Sciatic nerve (tissue), 2 donors: ENCODE measurements around the gene C11orf86. TPM values are rescaled to one million over a fixed set of nuclear protein-coding genes. Genes with fewer than 3 reads are reported as not detected.
"Not testable (repeated sequence)": the region's sequence is repeated elsewhere in the genome, so short reads cannot be mapped to it uniquely, and the experiment has no call there.

ENCODE experiments used
- ATAC-seq: fragments of 200-7000 bp; cut with Tn5 transposase; one replicate; pipeline ENCODE4 v1.9.1; 2020; ENCODE audit warnings: mild to moderate bottlenecking, moderate library complexity
- DNase-seq: peaks from one replicate; pipeline ENCODE4 v3.0.0-alpha.2; 2020; ENCODE audit warnings: low spot score
- intact Hi-C: fragments of 100-400 bp; cut with DNase I; formaldehyde crosslinking; loops from one replicate; pipeline ENCODE4 v1.14.2; 2022
- total RNA-seq: library from RNA; stranded (reverse); fragmentation: NEBNext Ultra II Directional; extraction: Animal tissue kit (Norgen Biotek cat#: 25700); gene quantifications from one replicate; pipeline ENCODE4 v1.2.1, GENCODE V29; 2021
- donor health status: DM: no; HTN: no; CAD: no.
- donor health status: DM: no; HTN: no; CAD: no.

The C11orf86 gene
- total RNA-seq, 1 donor from 2014 or later: not detected

DNA sequence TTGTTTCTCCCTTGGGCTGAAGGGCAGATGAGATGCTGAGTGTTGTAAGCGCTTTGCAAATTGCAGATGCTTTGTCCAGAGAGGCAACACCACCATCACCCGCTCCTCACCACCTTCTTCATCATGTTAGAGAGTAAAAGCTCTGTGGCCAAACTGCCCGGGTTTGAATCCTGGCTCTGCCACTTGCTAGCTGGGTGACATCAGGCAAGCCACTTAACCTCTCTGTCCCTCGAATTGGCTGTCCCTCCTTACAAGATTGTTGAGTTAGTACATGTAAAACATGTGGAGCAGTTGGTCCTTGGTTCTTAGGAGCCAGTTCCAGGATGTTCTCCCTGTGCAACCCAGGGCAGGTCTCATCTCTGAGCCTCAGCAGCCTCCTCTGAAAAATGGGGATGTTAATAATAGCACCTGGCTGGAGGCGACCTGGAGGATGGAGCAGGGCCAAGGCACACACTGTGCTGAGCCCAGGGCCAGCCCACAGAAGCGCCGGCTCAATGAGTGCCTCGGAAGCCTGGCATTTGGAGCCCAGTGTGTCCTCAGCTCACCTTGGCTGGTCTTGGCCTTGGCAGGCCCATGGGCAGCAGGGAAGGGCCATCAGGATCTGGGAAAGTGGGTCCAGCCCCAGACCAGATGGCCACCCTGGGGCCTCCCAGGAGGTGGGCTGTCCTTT lies 10.5 kb downstream of the C11orf86 start:
- DNase-seq (no peak), ATAC-seq (no peak)
- intact Hi-C loops: loop anchor here (5.0 kb wide), 1 partner anchor 338 kb away; no protein-coding TSS in a partner anchor

DNA sequence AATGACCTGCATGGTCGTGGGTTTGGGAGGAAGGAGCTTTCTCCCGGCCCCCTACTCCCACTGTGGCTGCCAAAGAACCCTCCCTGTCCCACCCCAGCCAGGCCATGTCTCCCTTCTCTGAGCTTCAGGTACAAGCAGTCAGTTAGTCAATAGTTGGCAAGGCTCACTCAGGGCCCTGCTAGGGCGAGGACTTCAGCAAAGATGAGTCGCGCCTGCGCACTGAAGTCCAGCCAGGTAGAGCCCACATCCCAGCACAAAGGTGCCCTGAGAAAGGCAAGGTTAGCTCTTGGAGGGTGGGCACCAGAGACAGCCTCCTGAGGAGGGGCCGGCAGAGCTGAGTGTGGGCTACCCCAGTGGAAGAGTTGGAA lies 11.1 kb downstream of the C11orf86 start:
- no peak for DNase-seq
- intact Hi-C loops: loop anchor here (5.0 kb wide), 1 partner anchor 339 kb away; no protein-coding TSS in a partner anchor
- ATAC-seq: no peak

DNA sequence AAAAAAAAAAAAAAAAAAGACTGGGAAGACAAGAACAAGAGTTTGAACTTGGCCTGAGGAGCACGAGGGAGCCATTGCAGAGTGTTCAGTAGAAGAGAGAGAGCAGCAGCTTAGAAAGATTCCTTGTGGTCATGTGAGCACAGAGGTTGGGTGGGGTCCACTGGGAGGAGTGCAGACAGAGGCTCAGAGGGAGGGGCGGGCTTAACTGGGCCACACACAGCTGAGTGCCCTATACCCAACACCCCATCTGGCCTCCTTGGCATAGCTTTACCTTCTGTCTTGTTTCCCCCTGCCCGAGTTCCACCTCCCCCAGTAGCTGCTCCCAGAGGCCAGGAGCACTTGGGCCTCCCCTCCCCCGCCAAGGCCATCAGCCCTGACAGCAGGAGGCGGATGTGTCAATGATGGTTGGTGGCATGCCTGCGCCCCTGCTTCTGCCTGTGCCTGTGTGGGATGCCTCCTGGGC lies 12.1 kb downstream of the C11orf86 start:
- intact Hi-C loops: loop anchor here (5.0 kb wide), 1 partner anchor 340 kb away; no protein-coding TSS in a partner anchor
- ATAC-seq (no peak), DNase-seq (no peak)

DNA sequence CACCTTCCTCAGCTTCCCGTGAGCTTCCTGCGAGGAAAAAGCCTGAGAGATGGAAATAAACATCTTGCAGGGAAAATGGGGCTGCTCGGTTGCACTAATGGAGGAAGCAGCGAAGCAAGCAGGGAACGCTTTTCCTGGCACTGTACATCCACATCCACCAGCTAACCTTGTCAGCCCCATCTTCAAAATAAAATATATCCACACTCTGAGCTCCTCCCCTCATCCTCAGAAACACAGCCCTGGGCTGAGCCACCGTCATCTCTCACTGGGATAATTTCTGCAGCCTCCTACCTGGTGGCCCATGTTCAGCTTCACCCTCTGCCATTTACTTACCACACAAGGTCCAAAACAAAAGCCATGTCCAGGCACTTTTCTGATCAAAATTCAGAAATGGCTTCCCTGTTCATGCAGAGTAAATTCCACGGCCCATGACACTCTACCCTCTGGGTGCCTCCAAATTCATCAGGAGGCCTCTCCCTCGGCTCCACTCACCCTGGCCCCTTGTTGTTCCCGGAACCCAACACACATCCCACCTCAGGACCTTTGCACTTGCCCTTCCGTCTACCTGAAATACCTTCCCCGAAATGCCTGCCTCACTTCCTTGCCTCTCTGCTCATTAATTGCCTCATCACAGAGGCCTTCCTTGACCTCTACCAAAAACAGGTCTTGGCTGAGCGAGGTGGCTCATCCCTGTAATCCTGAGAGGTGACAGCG lies 13.0 kb downstream of the C11orf86 start:
- DNase-seq: no peak
- ATAC-seq: no peak
- intact Hi-C loops: loop anchor here (5.0 kb wide), 1 partner anchor 341 kb away; no protein-coding TSS in a partner anchor

DNA sequence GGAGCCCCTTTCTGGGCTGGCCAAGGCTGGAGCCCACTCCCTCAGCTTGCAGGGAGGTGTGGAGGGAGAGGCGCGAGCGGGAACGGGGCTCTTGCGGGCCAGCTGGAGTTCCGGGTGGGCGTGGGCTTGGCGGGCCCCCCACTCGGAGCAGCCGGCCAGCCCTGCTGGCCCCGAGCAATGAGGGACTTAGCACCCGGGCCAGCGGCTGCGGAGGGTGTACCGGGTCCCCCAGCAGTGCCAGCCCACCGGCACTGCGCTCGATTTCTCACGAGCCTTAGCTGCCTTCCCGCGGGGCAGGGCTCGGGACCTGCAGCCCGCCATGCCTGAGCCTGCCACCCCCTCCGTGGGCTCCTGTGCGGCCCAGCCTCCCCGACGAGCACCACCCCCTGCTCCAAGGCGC lies 13.6 kb downstream of the C11orf86 start:
- DNase-seq, ATAC-seq: not testable (repeated sequence)
- intact Hi-C loops: loop anchor here (5.0 kb wide), 1 partner anchor 341 kb away; no protein-coding TSS in a partner anchor

DNA sequence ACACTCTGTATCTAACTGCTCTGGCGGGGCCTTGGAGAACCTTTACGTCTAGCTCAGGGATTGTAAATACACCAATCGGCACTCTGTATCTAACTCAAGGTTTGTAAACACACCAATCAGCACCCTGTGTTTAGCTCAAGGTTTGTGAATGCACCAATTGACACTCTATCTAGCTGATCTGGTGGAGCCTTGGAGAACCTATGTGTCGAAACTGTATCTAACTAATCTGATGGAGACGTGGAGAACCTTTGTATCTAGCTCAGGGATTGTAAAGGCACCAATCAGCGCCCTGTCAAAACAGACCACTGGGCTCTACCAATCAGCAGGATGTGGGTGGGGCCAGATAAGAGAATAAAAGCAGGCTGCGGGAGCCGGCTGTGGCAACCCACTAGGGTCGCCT lies 14.3 kb downstream of the C11orf86 start:
- ATAC-seq, DNase-seq: not testable (repeated sequence)
- intact Hi-C loops: loop anchor here (5.0 kb wide), 1 partner anchor 342 kb away; no protein-coding TSS in a partner anchor

DNA sequence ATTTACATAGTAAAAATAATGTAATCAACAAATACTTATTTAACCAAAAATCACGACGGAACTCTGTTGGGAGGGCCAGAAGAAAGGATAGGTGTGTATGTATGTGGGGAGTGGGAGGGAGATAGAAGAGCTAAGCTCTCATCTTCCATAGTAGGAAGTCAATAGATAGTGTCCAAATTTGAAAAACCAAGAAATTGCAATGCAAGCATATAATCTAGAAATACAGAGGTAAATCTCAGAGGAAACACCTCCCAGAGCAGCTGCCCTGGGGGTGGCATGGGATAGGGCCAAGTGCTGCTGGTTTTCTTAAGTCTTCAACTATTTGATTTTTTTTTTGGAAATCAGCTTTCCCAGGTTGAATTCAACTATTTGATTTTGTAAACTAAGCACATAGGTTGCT lies 16.9 kb downstream of the C11orf86 start:
- ATAC-seq (no peak), DNase-seq (no peak)
- intact Hi-C loops: no loop called here

DNA sequence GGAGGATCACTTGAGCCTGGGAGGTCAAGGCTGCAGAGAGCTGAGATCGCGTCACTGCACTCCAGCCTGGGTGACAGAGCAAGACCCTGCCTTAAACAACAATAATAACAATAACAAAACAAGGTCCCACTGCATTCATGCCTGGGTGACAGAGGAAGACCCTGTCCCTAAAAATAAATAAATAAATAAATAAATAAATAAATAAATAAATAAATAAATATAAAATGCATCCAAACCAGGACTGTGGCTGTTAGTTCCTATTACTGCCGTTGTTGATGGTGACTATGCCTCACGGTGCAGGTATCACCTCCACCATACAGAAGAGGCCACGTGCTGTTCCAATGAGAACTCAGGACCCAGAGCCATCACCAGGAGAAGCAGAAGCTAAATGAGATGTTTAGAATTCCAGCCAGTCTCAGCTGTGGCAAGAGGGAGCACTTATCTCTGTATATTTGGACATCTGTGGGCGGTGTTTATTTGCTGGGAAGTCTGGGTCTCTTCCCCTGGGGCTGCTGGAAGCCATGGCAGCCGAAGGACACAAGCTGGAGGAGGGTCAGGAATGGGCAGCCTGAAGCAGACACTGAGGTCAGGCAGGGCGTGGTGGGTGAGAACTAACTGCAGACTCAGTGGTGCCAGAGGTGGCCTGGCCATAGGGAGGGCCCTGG lies 21.6 kb downstream of the C11orf86 start:
- intact Hi-C loops: no loop called here
- DNase-seq (no peak), ATAC-seq (no peak)

DNA sequence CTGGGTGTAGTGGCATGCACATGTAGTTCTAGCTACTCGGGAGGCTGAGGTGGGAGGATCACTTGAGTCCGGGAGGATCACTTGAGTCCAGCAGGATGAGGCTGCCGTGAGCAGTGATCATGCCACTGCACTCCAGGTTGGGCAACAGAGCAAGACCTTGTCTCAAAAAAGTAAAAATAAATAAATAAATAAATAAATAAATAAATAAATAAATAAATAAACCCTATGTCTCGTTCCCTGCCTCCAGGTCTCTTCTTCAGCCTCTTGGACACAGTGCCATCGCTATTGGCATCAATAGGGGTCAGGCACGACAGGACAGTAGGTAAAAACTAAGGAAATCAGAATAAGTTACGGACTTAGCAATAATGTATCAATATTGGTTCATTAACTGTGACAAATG lies 24.5 kb downstream of the C11orf86 start:
- ATAC-seq (no peak), DNase-seq (no peak)
- intact Hi-C loops: no loop called here

DNA sequence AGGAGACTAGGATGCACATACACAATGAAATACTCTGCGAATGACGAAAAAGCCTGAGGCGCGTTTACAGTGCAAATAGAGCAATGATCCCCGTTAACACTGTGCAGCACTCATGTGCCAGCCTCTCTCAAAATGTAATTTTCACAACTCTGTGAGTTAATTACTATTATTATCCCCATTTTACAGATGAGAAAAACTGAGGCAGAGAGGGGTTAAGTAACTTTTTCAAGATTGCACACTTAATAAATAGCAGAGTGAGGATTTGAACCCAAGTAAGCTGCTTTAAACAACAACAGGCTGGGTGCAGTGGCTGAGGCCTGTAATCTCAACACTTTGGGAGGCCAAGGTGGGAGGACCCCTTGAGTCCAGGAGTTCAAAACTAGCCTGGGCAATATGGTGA lies 26.2 kb downstream of the C11orf86 start:
- no peak for DNase-seq
- ATAC-seq: no peak
- intact Hi-C loops: no loop called here

DNA sequence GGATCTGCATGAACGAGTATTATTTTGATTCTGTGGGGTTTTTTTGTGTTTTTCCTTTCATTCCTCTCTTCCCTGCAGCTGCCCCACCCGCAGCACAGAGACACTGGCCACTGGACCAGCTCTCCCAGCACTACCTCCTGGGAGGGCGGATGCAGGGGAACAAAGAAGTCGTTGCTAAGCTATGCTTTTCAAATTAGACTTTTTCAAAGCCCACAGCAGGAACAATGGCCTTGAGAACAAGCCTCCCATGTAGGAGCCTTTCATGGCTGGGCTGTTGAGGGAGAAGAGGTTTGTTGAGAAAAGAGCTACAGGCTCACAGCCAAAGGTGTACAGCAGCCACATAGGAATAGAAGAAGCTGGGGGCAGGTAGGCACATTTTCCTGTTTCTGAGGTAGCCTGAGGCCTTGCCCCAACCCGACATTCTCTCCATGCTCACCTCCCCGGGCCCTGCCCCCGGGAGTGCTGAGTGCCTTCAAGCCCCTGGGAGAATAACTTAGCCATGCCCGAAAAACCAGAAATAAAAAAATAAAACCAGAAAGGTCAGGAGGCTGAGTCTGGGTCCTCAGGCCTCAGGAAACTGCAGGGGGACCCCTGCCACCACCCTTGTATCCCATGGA lies 27.3 kb downstream of the C11orf86 start:
- intact Hi-C loops: no loop called here
- no peak for DNase-seq

DNA sequence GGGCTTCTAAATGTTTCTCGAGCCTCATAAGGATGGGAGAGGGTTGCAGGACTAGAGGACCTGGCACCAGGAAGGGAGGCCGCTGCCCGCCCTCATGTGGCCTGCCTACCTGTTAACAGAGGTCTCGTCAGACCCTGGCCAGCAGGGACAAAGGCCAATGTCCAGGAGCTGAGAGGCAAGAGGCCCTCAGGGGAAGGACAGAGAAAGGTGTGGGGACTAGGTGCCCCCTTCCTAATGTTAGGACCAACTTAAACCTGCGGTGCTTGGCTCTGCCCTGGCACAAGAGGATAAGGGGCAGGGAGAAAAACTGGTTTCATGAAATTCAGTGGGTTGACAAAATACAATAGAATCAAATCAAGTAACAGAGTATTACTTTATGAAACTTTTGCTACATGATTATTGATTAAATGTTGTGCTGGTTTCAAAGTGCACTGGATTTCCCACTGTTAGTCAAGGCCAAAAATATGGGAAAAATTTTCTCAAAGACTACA lies 27.9 kb downstream of the C11orf86 start:
- no peak for ATAC-seq
- intact Hi-C loops: no loop called here
- DNase-seq: no peak

More for the DNA sequence above, 27.3 kb downstream of the C11orf86 start:
- no peak for ATAC-seq

DNA sequence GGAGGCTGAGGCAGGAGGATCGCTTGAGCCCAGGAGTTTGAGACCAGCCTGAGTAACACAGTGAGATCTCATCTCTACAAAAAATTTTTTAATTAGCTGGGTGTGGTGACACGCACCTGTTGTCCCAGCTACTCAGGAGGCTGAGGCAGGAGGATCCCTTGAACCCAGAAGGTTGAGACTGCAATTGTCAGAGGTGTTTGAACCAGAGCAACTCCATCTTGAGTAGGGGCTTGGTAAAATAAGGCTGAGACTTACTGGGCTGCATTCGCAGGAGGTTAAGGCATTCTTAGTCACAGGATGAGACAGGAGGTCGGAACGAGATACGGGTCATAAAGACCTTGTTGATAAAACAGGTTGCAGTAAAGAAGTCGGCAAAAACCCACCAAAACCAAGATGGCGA lies 30.1 kb downstream of the C11orf86 start:
- intact Hi-C loops, ATAC-seq, DNase-seq: not testable (repeated sequence)

DNA sequence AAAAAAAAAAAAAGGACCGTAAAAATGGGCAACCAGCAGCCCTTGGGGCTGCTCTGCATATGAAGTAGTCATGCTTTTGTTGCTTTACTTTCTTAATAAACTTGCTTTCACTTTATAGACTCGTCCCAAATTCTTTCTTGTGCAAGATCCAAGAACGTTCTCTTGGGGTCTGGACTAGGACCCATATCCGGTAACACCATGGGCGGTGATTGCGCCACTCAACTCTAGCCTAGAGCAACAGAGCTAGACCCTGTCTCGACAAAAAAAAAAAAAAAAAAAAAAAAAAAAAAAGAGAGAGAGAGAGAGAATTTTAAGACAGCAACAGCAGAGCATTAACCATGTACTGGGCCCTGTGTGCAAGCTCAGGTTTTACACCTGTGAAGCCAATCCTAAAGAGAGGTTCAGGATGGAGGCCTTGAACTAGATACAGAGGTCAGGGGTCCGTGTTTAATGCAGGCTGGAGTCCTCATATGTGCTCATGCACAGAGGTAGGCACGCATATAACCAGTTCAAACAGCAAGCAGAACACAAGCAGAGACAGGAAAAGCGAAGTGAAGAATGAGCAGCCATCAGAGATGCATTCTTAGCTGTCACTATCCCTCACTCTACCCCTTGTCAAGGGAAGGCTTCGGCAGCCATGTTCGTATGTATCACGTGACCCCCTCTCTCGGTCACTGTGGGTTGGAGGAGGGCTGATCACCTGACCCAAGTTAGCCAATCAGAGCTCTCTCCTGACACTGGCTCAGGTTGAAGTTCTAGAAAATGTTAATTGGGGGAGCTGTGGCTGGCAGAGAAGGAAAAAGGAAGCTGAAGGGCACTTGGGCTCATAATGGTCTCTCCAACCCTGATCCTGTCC lies 31.2 kb downstream of the C11orf86 start:
- ATAC-seq (peak; percentile 91), DNase-seq (peak; percentile 71)
- intact Hi-C loops: no loop called here

DNA sequence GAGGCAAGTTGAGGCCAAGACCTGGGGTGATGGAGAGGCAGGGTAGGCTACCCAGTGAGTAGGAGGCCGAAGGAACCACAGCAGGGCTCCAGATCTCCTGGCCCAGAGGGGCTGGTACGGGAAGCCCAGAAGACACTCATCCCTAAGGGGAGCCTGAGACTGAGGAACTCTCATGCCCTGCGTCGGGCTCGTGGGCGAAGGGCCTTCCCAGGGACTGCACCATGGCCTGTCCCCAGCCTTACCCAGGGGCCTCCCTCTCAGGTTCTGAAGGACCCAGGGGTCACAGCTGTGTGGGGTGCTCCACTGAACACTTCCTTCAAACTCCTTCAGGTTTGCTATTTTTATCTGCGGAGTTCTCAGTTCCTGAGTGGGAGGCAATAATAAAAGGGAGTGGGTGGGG lies 32.0 kb downstream of the C11orf86 start:
- DNase-seq: no peak
- ATAC-seq: no peak
- intact Hi-C loops: no loop called here

DNA sequence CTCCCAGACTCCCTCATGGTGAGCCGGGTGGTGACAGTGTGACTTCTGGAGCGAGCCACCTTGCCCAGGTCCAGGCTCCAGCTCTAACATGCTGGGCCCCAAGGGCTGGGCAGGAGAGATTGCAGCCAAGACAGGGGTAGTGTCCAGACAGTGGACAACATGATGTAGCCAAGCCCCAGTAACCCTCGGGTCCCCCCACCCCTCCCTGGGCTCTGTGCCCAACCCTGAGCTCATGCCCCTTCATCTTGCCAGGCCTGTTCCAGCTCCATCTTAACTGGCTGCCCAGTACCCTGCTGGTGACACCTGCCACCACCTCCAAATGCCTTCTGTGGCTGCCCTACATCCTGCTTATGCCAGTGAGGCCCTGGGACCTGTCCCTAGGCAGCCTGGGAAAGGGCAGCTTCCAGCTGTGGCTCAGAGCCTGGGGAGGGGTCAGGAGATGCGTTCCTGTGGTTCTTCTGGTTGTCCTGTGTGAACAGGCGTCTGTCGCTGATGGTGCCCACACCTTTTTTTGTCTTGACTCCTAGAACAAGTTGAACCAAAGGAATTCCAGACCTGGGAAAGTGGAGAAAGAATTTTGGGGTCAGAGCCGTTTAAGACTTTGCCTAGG lies 35.3 kb downstream of the C11orf86 start:
- no peak for DNase-seq
- intact Hi-C loops: no loop called here
- no peak for ATAC-seq

DNA sequence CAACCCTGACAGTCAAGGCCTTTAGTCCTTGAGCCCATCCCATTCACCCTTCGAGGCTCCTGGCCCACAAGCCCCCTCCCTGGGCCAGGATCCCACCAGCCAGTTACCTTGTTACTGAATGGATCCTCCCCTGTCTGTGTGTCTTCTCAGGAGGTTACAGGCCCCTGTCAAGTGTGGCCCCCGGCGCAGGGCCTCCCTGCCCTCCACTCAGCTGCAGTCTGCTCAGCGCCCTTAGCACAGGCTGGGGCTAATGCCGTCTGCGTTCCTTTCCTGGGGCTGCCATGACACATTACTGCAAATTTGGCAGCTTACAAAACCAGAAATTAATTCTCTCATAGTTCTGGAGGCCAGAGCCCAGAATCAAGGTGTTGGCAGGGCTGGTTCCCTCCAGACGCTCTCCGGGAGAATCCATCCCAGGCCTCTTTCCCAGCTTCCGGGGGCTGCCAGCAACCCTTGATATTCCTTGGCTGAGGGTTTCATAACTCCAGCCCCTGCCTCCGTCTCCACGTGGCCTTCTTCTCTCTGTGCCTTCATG lies 38.5 kb downstream of the C11orf86 start:
- DNase-seq: no peak
- intact Hi-C loops: no loop called here
- no peak for ATAC-seq

DNA sequence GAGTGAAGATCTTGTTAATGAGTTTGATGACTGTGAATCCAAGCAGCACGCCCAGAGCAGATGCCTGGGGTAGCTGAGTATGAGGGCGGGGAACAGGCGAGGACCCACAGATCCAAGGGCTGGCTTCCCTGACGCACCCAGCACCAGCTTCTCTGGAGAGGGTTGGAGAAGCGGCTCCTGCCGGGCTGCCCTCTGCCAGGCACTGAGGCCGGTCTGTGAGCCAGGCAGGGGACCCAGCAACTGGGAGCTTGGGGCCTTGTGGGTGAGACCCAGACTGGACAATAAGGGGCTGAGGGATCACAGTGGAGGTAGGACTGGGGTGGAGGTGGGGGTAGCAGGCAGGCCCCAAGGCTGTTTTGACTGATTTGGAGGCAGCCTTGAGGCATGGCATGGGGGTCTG lies 39.2 kb downstream of the C11orf86 start:
- intact Hi-C loops: no loop called here
- ATAC-seq (no peak), DNase-seq (no peak)
